ENCODE results near the gene MAGI1.

- TF ChIP-seq CTCF (conservative IDR thresholded peaks at IDR 0.05) (no peak), ZFX (IDR thresholded peaks at IDR 0.05) (no peak)
Measured at GRCh38 chr3:65448120-65448519, 590.6 kb downstream of the MAGI1 start.

Data from C4-2B (cell line).